Coronary artery (tissue), 2 donors: ENCODE results near the gene KCNAB1.

ENCODE experiments used
- DNase-seq: peaks from one replicate; pipeline ENCODE4 v3.0.0-alpha.2; 2017; ENCODE audit warnings: low spot score
- H3K27ac ChIP-seq, 2 donors: fragments of 200-600 bp; sonication (generic); one replicate each; pipeline ENCODE4 v1.5.1; 2016 to 2019
- H3K4me3 ChIP-seq: fragments of 200-600 bp; sonication (generic); 2 replicates; pipeline ENCODE4 v1.5.1; 2016; ENCODE audit warnings: mild to moderate bottlenecking, moderate library complexity
- TF ChIP-seq, protein P1 (sequence below): fragments of 200-600 bp; sonication (generic); IDR thresholded peaks from one replicate; pipeline ENCODE4 v1.5.1; 2019; ENCODE audit warnings: antibody characterized with exemption

KCNAB1 gene

DNA sequence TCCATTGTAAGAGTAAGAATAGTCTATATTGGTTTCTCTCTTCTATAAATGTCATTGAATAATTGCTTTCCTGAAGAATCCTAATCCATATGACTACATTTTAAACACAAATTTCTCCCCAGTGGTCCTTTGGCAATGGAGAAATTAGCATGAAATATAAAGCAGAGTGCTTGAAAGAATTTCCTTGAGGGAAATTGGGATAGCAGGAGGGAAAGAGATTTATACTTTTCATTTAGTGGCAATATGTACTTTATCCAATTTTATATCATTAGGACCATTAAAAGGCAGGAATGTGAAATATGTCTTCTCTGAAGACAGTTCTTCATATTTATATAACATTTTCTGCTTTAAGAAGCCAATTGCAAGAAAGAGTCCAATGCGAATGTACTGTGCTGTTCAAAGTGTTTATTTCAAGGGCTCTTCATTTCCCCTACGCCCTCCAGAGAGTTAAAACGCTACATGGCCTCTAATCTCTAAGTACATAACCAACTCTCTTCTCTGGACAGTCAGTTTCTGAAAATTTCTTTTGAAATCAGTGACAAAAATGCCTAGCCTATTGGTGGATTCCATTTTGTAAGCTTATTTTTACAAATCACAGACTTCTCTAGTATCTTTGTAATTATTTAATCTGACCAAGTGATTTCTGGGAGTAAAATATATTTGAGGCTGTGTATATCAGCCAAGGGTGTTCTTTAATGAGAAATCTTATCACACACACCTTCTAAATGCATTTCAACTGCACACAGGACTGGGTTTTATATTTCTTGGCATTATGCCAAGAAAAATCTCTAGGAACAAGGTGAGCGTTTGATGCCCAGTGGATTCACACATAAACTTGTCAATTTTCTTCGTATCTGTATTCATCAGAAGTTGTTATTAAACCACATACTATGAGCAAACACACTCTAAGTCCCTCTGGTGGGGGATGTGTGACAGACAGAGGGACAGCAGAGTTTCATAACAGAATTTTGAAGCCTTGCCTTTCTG lies 51.2 kb downstream of the KCNAB1 start:
- H3K27ac ChIP-seq = no peak overlapping the region
- no peak for DNase-seq
- H3K4me3 ChIP-seq = no peak overlapping the region
- TF ChIP-seq, protein P1, sequence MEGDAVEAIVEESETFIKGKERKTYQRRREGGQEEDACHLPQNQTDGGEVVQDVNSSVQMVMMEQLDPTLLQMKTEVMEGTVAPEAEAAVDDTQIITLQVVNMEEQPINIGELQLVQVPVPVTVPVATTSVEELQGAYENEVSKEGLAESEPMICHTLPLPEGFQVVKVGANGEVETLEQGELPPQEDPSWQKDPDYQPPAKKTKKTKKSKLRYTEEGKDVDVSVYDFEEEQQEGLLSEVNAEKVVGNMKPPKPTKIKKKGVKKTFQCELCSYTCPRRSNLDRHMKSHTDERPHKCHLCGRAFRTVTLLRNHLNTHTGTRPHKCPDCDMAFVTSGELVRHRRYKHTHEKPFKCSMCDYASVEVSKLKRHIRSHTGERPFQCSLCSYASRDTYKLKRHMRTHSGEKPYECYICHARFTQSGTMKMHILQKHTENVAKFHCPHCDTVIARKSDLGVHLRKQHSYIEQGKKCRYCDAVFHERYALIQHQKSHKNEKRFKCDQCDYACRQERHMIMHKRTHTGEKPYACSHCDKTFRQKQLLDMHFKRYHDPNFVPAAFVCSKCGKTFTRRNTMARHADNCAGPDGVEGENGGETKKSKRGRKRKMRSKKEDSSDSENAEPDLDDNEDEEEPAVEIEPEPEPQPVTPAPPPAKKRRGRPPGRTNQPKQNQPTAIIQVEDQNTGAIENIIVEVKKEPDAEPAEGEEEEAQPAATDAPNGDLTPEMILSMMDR = no peak

DNA sequence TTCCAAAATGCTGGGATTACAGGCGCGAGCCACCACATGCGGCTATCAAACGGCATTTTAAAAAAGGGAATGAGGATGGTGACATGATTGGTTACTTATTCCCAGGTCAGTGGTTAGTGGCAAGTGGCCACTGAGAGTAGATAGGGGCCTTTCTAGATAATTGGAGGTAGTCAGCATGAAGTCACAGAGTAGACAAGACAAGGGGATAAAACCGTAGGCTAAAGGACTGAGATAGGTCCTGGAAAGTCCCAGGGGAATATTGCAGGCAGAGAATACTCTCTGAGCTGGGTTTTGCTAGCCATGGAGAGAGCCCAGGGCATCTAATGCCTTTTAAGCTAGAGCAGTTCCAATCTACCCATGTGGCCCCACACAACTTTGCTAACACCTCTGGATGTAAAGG lies 52.2 kb downstream of the KCNAB1 start:
- TF ChIP-seq, protein P1 = no peak
- Histone ChIP-seq H3K4me3 (no peak overlapping the region), H3K27ac (no peak overlapping the region)
- DNase-seq = no peak

DNA sequence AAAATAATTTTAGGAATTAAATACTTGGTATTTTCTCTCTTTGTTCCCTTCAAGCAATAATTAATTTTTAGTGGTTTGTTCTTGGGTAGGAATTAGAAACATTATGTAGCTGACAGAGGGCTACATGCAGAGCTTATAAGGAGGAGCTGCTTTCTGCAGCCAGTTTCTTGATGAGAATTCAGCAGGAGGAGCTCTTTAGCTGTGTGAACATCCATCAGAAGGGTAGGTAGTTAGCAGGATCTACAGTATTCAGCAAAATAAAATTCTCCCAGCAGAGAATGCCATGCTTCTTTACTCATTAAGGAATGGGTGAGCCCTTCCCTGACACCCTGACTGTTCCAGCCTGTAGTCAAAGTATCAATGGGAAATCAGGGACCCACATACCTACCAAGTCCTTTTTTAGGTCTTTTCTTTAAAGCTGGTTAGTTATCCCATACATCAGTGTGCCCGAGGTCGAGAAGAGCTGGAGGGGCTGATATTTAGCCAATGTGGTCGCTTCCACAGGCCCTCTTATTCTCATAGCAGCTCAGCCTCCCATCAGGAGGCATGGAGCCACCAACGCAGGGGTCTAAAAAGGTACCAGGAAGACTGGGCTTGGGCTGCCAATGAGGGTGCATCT lies 54.0 kb downstream of the KCNAB1 start:
- no peak overlapping the region for H3K4me3 ChIP-seq
- no peak overlapping the region for H3K27ac ChIP-seq
- TF ChIP-seq, protein P1 = no peak
- no peak for DNase-seq

DNA sequence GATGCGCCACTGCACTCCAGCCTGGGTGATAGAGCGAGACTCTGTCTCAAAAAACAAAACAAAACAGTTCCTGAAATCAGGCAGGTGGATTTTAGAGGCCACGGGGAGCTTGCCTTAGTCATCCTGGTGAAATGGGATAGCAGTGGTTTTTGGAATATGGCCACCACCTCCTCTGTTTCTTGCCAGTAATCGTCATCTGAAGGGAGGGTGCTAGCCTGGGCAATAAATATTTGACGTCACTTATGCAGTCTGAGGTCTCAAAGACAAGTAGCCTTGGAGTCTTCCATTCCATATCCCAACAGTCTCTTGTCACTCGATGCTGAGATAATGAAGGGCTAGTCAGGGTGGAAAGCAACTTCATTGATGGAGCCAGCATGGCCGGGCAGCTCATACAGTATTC lies 55.2 kb downstream of the KCNAB1 start:
- no peak overlapping the region for H3K4me3 ChIP-seq
- no peak overlapping the region for H3K27ac ChIP-seq
- TF ChIP-seq, protein P1 = no peak
- no peak for DNase-seq

DNA sequence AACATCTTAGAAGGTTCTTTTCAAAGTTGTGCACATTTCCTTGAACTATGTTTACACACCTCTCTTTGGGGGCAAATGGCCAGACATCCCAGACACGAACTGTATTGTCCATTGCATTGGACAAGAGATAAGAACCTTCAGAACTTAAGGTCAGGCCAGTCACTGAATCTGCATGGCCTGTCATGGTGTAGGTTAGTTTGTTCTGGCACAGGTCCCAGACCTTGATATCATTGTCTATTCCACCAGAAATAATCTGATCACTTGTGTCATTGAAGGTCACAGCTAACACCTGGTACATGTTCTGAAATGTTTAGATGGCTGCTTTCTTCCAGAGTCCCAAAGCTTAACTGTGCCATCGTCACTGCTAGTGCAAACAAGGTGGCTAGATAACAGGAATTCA lies 55.7 kb downstream of the KCNAB1 start:
- no peak overlapping the region for H3K27ac ChIP-seq
- TF ChIP-seq, protein P1 = no peak
- H3K4me3 ChIP-seq = no peak overlapping the region
- no peak for DNase-seq

DNA sequence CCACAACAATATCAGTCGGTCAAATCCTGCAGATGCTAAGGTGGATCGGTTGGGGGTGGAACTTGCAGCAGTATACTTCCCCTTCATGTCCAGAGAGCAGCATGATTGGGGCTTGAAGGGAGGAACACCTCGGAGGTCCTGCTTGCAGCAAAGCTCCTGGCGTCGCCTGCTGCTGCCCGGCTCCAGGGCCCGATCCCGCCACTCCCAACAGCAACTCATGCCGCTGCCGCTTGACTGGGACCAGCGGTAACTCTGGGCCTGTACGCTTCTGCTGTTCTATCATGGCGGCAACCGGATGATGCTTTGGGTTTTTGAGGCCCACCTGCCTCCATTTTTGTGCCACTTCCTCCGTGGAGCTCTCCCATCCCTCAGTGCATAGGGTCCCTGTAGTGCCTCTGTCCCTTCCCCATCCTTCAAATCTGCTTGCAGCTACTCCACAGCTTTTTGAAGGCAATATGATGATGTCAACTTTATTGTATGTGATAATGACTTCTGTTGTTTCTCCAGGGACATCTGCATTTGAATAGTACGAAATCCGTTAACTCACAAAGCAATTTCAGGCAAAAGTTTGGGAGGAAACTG lies 56.3 kb downstream of the KCNAB1 start:
- Histone ChIP-seq H3K4me3 (no peak overlapping the region), H3K27ac (no peak overlapping the region)
- TF ChIP-seq, protein P1 = no peak
- DNase-seq = no peak
